ENCODE results near the gene RADX.
A peak's percentile ranks its signal among the peaks of the same experiment; 100 is the strongest.
"Not testable (repeated sequence)": the region's sequence is repeated elsewhere in the genome, so short reads cannot be mapped to it uniquely, and the experiment has no call there.

The RADX gene

GRCh38 chrX:106611317-106611678 lies 480 bp upstream of the RADX start:
- Histone ChIP-seq H3K27ac (no peak overlapping the region), H3K9ac (ENCODE audit: insufficient read length) (no peak overlapping the region), H3K36me3 (ENCODE audit: insufficient read depth, low read length) (no peaks in the 10 kb centered on the region), H3K9me3 (ENCODE audit: low read depth, low read length) (no peaks in the 10 kb centered on the region), H3K4me3 (peak overlapping the region; percentile 82)
- no peak for DNase-seq (ENCODE audit: low read depth, low spot score)
- TF ChIP-seq FOXP2 (optimal IDR thresholded peaks at IDR 0.05; ENCODE audit: control extremely low read depth, extremely low read length, insufficient read depth) = no peak
- no peak; the same call in 1 of the 2 replicates for TF ChIP-seq POLR2AphosphoS5 (IDR thresholded peaks at IDR 0.05; ENCODE audit: borderline replicate concordance, low read depth, low read length)
- TF ChIP-seq EZH2 (IDR thresholded peaks at IDR 0.05) = no peak

- no peak overlapping the region for H3K27ac ChIP-seq
- H3K9me3 ChIP-seq (ENCODE audit: low read depth, low read length) = no peaks in the 10 kb centered on the region
- peak overlapping the region; percentile 74 for H3K9ac ChIP-seq (ENCODE audit: insufficient read length)
- peak overlapping the region; percentile 82 for H3K4me3 ChIP-seq
- no peak for DNase-seq (ENCODE audit: low read depth, low spot score)
- no peaks in the 10 kb centered on the region for H3K36me3 ChIP-seq (ENCODE audit: insufficient read depth, low read length)
- TF ChIP-seq POLR2AphosphoS5 (IDR thresholded peaks at IDR 0.05; ENCODE audit: borderline replicate concordance, low read depth, low read length) = no peak
- TF ChIP-seq FOXP2 (optimal IDR thresholded peaks at IDR 0.05; ENCODE audit: control extremely low read depth, extremely low read length, insufficient read depth) = no peak
- TF ChIP-seq EZH2 (IDR thresholded peaks at IDR 0.05) = no peak
Measured at GRCh38 chrX:106612393-106612763, 600 bp downstream of the RADX start.

GRCh38 chrX:106613277-106613676 lies 1.5 kb downstream of the RADX start:
- Histone ChIP-seq H3K27ac (no peak overlapping the region), H3K9me3 (ENCODE audit: low read depth, low read length) (no peaks in the 10 kb centered on the region), H3K4me3 (peak overlapping the region; percentile 82), H3K36me3 (ENCODE audit: insufficient read depth, low read length) (no peaks in the 10 kb centered on the region), H3K9ac (ENCODE audit: insufficient read length) (peak overlapping the region; percentile 74)
- TF ChIP-seq FOXP2 (optimal IDR thresholded peaks at IDR 0.05; ENCODE audit: control extremely low read depth, extremely low read length, insufficient read depth) (no peak), EZH2 (IDR thresholded peaks at IDR 0.05) (no peak), POLR2AphosphoS5 (IDR thresholded peaks at IDR 0.05; ENCODE audit: borderline replicate concordance, low read depth, low read length) (no peak)
- DNase-seq (ENCODE audit: low read depth, low spot score) = no peak

DNA sequence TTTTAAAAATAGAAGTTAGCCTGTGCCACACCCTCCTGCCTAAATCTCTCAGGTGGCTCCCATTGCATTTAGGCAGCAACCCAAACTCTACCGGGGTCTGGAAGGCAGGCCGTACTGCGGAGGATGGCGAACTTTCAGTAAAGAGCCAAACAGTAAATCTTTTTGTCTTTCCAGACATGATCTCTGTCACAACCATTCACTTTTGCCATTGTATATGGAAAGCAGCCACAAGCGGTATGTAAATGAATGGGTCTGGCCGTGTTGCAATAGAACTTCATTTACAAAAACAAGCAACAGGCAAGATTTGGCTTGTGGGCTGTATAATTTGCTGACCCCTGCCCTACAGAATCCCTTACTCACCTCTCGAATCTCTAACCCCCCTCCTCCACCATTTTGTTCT lies 3.3 kb downstream of the RADX start:
- Histone ChIP-seq H3K27ac (no peak overlapping the region), H3K4me3 (no peak overlapping the region), H3K9ac (ENCODE audit: insufficient read length) (no peak overlapping the region), H3K9me3 (ENCODE audit: low read depth, low read length) (no peaks in the 10 kb centered on the region), H3K36me3 (ENCODE audit: insufficient read depth, low read length) (no peaks in the 10 kb centered on the region)
- TF ChIP-seq POLR2AphosphoS5 (IDR thresholded peaks at IDR 0.05; ENCODE audit: borderline replicate concordance, low read depth, low read length) (no peak), EZH2 (IDR thresholded peaks at IDR 0.05) (no peak), FOXP2 (optimal IDR thresholded peaks at IDR 0.05; ENCODE audit: control extremely low read depth, extremely low read length, insufficient read depth) (no peak)
- DNase-seq (ENCODE audit: low read depth, low spot score) = no peak

GRCh38 chrX:106619797-106620196 lies 8.0 kb downstream of the RADX start:
- no peak for DNase-seq (ENCODE audit: low read depth, low spot score)
- Histone ChIP-seq H3K27ac (no peak overlapping the region), H3K36me3 (ENCODE audit: insufficient read depth, low read length) (no peaks in the 10 kb centered on the region), H3K9me3 (ENCODE audit: low read depth, low read length) (no peaks in the 10 kb centered on the region), H3K9ac (ENCODE audit: insufficient read length) (no peak overlapping the region), H3K4me3 (no peak overlapping the region)
- no peak for TF ChIP-seq POLR2AphosphoS5 (IDR thresholded peaks at IDR 0.05; ENCODE audit: borderline replicate concordance, low read depth, low read length)
- no peak for TF ChIP-seq EZH2 (IDR thresholded peaks at IDR 0.05)
- no peak for TF ChIP-seq FOXP2 (optimal IDR thresholded peaks at IDR 0.05; ENCODE audit: control extremely low read depth, extremely low read length, insufficient read depth)

- TF ChIP-seq POLR2AphosphoS5 (IDR thresholded peaks at IDR 0.05; ENCODE audit: borderline replicate concordance, low read depth, low read length) = no peak
- no peak overlapping the region for H3K4me3 ChIP-seq
- no peak overlapping the region for H3K9ac ChIP-seq (ENCODE audit: insufficient read length)
- DNase-seq (ENCODE audit: low read depth, low spot score) = no peak
- H3K27ac ChIP-seq = no peak overlapping the region
- no peaks in the 10 kb centered on the region for H3K36me3 ChIP-seq (ENCODE audit: insufficient read depth, low read length)
- H3K9me3 ChIP-seq (ENCODE audit: low read depth, low read length) = no peaks in the 10 kb centered on the region
Measured at GRCh38 chrX:106621836-106622235, 10.1 kb downstream of the RADX start.

DNA sequence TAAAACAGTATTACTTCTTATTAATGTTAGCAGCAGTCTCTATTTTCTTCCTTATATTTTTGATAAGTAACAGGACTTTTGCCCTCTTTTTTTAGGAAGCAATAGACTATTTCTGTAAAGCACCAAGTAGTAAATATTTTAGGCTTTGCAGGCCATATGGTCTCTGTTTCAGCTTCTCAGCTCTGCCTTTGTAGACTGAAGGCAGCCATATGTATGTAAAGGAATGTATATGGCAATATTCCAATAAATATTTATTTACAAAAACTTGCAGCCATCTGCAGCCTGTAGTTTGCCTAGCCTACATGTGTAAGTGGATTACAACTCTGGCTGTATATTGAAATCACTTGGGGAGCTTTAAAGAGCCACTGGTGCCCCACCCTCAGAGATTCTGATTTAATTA lies 15.0 kb downstream of the RADX start:
- Histone ChIP-seq H3K36me3 (ENCODE audit: insufficient read depth, low read length) (no peaks in the 10 kb centered on the region), H3K27ac (no peak overlapping the region), H3K9ac (ENCODE audit: insufficient read length) (no peak overlapping the region), H3K4me3 (no peak overlapping the region), H3K9me3 (ENCODE audit: low read depth, low read length) (no peaks in the 10 kb centered on the region)
- TF ChIP-seq FOXP2 (optimal IDR thresholded peaks at IDR 0.05; ENCODE audit: control extremely low read depth, extremely low read length, insufficient read depth) (no peak), POLR2AphosphoS5 (IDR thresholded peaks at IDR 0.05; ENCODE audit: borderline replicate concordance, low read depth, low read length) (no peak), EZH2 (IDR thresholded peaks at IDR 0.05) (no peak)
- no peak for DNase-seq (ENCODE audit: low read depth, low spot score)

DNA sequence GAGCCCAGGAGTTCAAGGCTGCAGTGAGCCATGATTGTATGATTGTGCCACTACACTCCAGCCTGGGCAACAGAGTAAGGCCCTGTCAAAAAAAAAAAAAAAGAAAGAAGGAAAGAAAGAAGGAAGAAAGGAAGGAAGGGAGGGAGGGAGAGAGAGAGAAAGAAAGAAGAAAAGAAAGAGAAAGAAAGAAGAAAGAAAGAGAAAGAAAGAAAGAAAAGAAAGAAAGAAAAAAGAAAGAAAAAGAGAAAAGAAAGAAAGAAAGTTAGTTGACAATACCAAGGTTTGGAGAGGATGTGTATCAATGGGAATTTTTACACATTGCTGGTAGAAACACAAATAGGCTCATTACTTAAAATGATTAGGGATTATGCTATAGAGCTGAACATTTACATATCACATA lies 19.8 kb downstream of the RADX start:
- no peak overlapping the region for H3K27ac ChIP-seq
- H3K4me3 ChIP-seq = no peak overlapping the region
- H3K9me3 ChIP-seq (ENCODE audit: low read depth, low read length) = no peaks in the 10 kb centered on the region
- no peaks in the 10 kb centered on the region for H3K36me3 ChIP-seq (ENCODE audit: insufficient read depth, low read length)
- DNase-seq (ENCODE audit: low read depth, low spot score) = no peak
- no peak for TF ChIP-seq FOXP2 (optimal IDR thresholded peaks at IDR 0.05; ENCODE audit: control extremely low read depth, extremely low read length, insufficient read depth)
- TF ChIP-seq EZH2 (IDR thresholded peaks at IDR 0.05) = no peak
- TF ChIP-seq POLR2AphosphoS5 (IDR thresholded peaks at IDR 0.05; ENCODE audit: borderline replicate concordance, low read depth, low read length) = no peak
- H3K9ac ChIP-seq (ENCODE audit: insufficient read length) = no peak overlapping the region

DNA sequence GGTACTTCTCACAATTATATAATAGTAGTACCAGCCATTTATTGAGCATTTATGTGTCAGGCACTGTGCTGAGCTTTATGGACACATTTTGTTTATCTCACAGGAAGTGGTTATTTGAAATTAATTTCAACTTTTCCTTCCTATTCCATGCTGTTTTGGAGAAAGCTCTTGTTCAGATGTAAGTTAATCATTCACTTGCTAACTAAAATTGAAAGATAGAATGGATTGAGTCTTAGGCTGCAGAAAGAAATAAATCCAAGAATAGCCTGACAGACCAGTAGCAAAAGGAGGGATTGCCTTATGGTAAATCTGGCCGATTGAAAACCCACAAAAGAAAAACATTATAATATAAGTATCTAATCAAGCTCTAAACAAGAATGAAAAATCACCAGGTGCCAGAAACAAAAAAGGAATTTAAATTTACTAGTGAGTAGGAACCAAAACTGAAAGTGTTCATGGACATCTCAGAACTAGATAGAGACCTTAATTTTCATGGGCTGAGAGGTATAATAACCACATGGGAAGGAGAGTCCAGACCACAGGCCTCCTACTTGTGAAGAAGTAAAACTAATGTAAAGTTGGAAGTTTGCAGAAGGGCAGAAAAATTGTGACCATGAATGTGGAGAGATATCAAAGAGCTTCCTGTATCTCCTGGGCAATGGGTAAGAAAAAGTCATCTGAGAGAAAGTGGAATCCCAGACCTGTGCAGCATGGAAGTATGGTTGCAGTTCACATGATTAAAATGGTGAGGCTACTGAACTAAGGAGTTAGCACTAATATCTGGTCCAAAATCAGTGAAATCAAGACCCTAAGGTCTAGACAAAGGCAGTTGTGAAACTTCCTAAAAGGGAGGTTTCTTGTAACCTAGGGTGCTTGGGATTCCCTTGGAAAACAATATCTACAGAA lies 38.0 kb downstream of the RADX start:
- no peak for DNase-seq (ENCODE audit: low read depth, low spot score)
- no peaks in the 10 kb centered on the region for H3K36me3 ChIP-seq (ENCODE audit: insufficient read depth, low read length)

GRCh38 chrX:106653625-106654024 lies 41.8 kb downstream of the RADX start:
- DNase-seq (ENCODE audit: low read depth, low spot score); H3K4me3 ChIP-seq; H3K27ac ChIP-seq; H3K36me3 ChIP-seq (ENCODE audit: insufficient read depth, low read length); H3K9me3 ChIP-seq (ENCODE audit: low read depth, low read length); H3K9ac ChIP-seq (ENCODE audit: insufficient read length): not testable (repeated sequence)

More for the DNA sequence above, 38.0 kb downstream of the RADX start:
- Histone ChIP-seq H3K4me3 (no peak overlapping the region), H3K9me3 (ENCODE audit: low read depth, low read length) (no peaks in the 10 kb centered on the region), H3K9ac (ENCODE audit: insufficient read length) (no peak overlapping the region), H3K27ac (no peak overlapping the region)
- TF ChIP-seq EZH2 (IDR thresholded peaks at IDR 0.05) = no peak
- no peak for TF ChIP-seq FOXP2 (optimal IDR thresholded peaks at IDR 0.05; ENCODE audit: control extremely low read depth, extremely low read length, insufficient read depth)
- TF ChIP-seq POLR2AphosphoS5 (IDR thresholded peaks at IDR 0.05; ENCODE audit: borderline replicate concordance, low read depth, low read length) = no peak
